C4-2B (cell line): Measurements from ENCODE around the gene OSBPL10.

Experiments
- H3K27ac ChIP-seq: fragments of 450-650 bp; 2 replicates; pipeline ENCODE4 v1.5.1; 2017
- ZFX ChIP-seq: fragments of 450-650 bp; IDR thresholded peaks from 2 replicates; pipeline ENCODE4 v1.6.1; 2017
- TF ChIP-seq, protein P1 (sequence below): fragments of 450-650 bp; conservative IDR thresholded peaks from 2 replicates; pipeline ENCODE4 v1.5.1; 2017; ENCODE audit warnings: mild to moderate bottlenecking

The OSBPL10 gene

DNA sequence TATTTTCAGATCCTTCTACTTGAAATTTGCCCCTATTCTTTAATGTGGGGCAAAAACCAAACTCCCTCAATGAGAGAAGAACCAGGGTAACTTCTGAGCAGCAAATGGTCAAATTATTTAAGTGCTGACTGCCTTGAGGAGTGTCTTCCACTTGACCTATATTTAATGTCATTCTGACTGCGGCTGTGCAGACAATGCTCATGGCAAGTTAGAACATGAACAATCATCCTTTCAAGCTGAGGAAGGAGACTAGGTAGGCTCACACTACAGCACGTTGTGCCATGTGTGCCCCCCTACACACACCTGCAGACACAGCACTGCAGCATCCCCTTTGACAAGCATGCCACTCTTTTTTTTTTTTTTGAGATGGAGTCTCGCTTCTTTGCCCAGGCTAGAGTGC lies 98.2 kb downstream of the OSBPL10 start:
- no peak overlapping the region for H3K27ac ChIP-seq
- no peak for TF ChIP-seq ZFX
- TF ChIP-seq, protein P1, sequence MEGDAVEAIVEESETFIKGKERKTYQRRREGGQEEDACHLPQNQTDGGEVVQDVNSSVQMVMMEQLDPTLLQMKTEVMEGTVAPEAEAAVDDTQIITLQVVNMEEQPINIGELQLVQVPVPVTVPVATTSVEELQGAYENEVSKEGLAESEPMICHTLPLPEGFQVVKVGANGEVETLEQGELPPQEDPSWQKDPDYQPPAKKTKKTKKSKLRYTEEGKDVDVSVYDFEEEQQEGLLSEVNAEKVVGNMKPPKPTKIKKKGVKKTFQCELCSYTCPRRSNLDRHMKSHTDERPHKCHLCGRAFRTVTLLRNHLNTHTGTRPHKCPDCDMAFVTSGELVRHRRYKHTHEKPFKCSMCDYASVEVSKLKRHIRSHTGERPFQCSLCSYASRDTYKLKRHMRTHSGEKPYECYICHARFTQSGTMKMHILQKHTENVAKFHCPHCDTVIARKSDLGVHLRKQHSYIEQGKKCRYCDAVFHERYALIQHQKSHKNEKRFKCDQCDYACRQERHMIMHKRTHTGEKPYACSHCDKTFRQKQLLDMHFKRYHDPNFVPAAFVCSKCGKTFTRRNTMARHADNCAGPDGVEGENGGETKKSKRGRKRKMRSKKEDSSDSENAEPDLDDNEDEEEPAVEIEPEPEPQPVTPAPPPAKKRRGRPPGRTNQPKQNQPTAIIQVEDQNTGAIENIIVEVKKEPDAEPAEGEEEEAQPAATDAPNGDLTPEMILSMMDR = no peak

DNA sequence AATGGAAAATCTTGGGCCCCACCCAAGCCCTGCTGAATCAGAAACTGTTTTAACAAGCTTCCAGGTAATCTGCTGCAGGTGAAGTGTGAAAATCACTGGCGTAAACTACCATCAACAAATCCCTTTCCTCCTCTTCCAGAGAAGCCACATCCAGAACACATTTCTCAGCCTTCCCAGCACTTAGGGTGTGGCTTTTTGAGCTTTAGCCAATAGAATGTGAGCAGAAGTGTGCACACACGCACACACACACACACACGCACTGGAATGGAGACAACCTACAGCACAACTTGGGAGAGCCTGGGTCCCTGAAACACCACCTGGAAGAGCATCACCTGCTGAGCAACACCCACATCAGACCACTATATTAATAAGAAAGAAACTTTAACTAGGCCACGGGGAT lies 98.6 kb downstream of the OSBPL10 start:
- TF ChIP-seq, protein P1 = no peak
- TF ChIP-seq ZFX = no peak
- no peak overlapping the region for H3K27ac ChIP-seq

DNA sequence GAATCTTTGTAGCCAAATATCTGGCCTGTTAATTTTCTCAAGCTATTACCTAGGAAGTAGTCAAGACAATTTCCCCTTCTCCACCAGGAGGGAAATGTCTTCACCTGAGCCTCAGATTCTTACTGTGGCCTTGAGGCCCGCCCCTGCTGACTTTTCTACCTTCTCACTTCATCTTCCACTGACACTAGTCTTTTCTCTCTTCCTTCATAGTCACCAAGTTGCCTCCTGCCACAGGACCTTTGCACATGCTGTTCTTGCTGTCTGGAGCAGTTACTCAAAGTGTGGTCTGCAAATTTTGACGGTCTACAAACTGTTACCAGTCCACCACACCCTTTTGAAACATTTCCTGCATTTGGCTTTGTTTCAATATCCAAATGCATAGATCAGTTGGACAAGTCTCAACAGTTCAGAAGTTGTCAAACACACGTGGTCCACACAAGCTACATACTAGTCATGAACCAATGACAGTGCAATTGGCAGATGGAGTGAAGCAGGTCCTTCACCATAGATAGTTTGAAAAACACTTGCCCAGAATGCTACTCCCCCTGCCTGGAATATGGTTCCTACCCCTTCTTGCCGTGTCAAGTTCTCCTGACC lies 100.5 kb downstream of the OSBPL10 start:
- no peak for TF ChIP-seq ZFX
- TF ChIP-seq, protein P1 = no peak
- H3K27ac ChIP-seq = no peak overlapping the region

DNA sequence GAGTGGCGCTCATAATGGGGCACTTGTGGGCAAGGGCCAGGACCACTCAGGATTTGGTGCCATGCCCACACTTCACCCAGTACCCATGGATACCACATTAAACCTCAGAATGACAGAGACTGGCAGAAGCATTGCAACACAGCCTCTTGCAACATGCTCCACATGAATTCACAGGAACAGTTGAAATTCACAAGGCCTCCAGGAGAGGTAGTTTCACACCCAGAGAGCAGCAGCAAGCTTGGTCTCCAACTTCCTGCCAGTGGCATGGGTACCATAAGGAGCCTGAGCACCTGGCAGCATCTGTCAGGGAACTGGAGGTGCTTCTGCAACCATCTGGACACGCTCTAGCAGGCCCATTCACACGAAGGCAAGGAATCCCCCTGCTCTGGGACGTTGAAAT lies 101.0 kb downstream of the OSBPL10 start:
- H3K27ac ChIP-seq = no peak overlapping the region
- no peak for TF ChIP-seq ZFX
- TF ChIP-seq, protein P1 = no peak

GRCh38 chr3:31879365-31879764 lies 101.7 kb downstream of the OSBPL10 start:
- no peak for TF ChIP-seq ZFX
- TF ChIP-seq, protein P1 = no peak

DNA sequence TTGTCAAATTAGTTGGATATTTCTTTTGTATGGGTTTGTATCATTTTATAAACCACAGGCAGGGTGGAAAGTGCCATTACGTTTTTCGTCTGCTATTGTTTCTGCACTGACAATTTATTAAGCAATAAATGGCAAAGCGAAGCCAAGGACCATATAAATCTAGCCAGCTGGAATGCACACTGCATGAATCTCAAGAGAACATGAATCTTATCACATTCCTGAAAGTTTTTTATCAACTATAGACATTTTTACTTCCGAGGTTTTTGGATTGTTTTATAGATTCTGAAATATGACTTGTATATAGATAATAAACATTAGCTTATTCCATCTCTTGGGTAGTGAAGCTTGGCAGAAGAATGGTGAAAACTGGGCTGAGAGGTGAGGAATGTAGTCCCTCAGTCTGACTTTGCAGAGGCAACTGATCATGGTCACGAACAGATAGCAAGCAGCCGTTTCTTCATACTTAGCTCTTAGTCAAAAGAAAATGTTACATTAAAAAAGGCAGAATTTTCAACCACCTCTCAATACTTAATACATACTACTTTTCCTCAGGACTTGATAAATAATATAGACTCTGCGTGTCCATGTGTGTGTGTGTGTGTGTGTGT lies 102.7 kb downstream of the OSBPL10 start:
- TF ChIP-seq, protein P1 = no peak
- TF ChIP-seq ZFX = no peak
- H3K27ac ChIP-seq = no peak overlapping the region

More at GRCh38 chr3:31879365-31879764, 101.7 kb downstream of the OSBPL10 start:
- no peak overlapping the region for H3K27ac ChIP-seq

GRCh38 chr3:31876331-31876730 lies 104.7 kb downstream of the OSBPL10 start:
- no peak for TF ChIP-seq ZFX
- TF ChIP-seq, protein P1 = no peak
- no peak overlapping the region for H3K27ac ChIP-seq
